Fibroblast of villous mesenchyme (primary cell): ENCODE results near the gene KAZN. TPM values are rescaled to one million over a fixed set of nuclear protein-coding genes. Genes with fewer than 3 reads are reported as not detected.

Experiments used
- DNase-seq: peaks from one replicate; pipeline ENCODE4 v3.0.0-alpha.2; 2010; ENCODE audit warnings: low read depth
- H3K4me3 ChIP-seq: 2 replicates; pipeline ENCODE4 v1.5.1; 2011; ENCODE audit warnings: low read depth, mild to moderate bottlenecking, low read length
- CTCF ChIP-seq: IDR thresholded peaks from 2 replicates; pipeline ENCODE4 v1.5.1; 2012; ENCODE audit warnings: low read depth, mild to moderate bottlenecking, low read length; ENCODE audit not compliant: insufficient read depth
- total RNA-seq: library from RNA; depleted of rRNA; stranded (reverse); fragments of >200 nt; gene quantifications from 2 replicates; pipeline ENCODE4 v1.2.3, GENCODE V29; 2012

KAZN gene
- total RNA-seq, 1 donor, result 8.6 TPM

GRCh38 chr1:14626869-14627607 lies 28.6 kb downstream of the KAZN start:
- no peak overlapping the region for H3K4me3 ChIP-seq
- no peak for TF ChIP-seq CTCF
- peak; percentile 3 for DNase-seq

GRCh38 chr1:14627608-14628489 lies 29.4 kb downstream of the KAZN start:
- no peak for TF ChIP-seq CTCF
- no peak for DNase-seq
- no peak overlapping the region for H3K4me3 ChIP-seq

GRCh38 chr1:14629363-14630014 lies 31.0 kb downstream of the KAZN start:
- H3K4me3 ChIP-seq, result no peak overlapping the region
- no peak for TF ChIP-seq CTCF
- no peak for DNase-seq

GRCh38 chr1:14630986-14631385 lies 32.5 kb downstream of the KAZN start:
- DNase-seq, result no peak
- no peak overlapping the region for H3K4me3 ChIP-seq
- TF ChIP-seq CTCF, result no peak

GRCh38 chr1:14631421-14631820 lies 32.9 kb downstream of the KAZN start:
- TF ChIP-seq CTCF, result no peak
- no peak for DNase-seq
- no peak overlapping the region for H3K4me3 ChIP-seq

GRCh38 chr1:14634486-14634885 lies 36.0 kb downstream of the KAZN start:
- H3K4me3 ChIP-seq, result no peak overlapping the region
- no peak for TF ChIP-seq CTCF
- DNase-seq, result no peak
